Measurements from ENCODE around the gene KCNAB2.

KCNAB2 gene

GRCh38 chr1:6097117-6097595 is 51.5 kb downstream of the KCNAB2 start:
- DNase-seq (ENCODE audit: low spot score): no peak

- DNase-seq (ENCODE audit: low spot score): no peak
Measured at GRCh38 chr1:6097824-6098223, 52.1 kb downstream of the KCNAB2 start.

GRCh38 chr1:6098303-6099215 is 52.9 kb downstream of the KCNAB2 start:
- DNase-seq (ENCODE audit: low spot score): no peak

GRCh38 chr1:6099297-6099696 is 53.6 kb downstream of the KCNAB2 start:
- DNase-seq (ENCODE audit: low spot score): no peak

- DNase-seq (ENCODE audit: low spot score): peak; percentile 14
Measured at GRCh38 chr1:6099787-6100765, 54.4 kb downstream of the KCNAB2 start.

GRCh38 chr1:6100861-6101783 is 55.4 kb downstream of the KCNAB2 start:
- DNase-seq (ENCODE audit: low spot score): no peak

GRCh38 chr1:6101826-6102531 is 56.3 kb downstream of the KCNAB2 start:
- DNase-seq (ENCODE audit: low spot score): no peak

GRCh38 chr1:6102532-6102845 is 56.8 kb downstream of the KCNAB2 start:
- no peak for DNase-seq (ENCODE audit: low spot score)

- DNase-seq (ENCODE audit: low spot score): no peak
Measured at GRCh38 chr1:6103111-6103853, 57.6 kb downstream of the KCNAB2 start.

GRCh38 chr1:6103854-6104530 is 58.3 kb downstream of the KCNAB2 start:
- no peak for DNase-seq (ENCODE audit: low spot score)

GRCh38 chr1:6104631-6105030 is 58.9 kb downstream of the KCNAB2 start:
- no peak for DNase-seq (ENCODE audit: low spot score)

GRCh38 chr1:6105218-6105679 is 59.6 kb downstream of the KCNAB2 start:
- DNase-seq (ENCODE audit: low spot score): peak; percentile 40

GRCh38 chr1:6105763-6106162 is 60.1 kb downstream of the KCNAB2 start:
- no peak for DNase-seq (ENCODE audit: low spot score)

GRCh38 chr1:6106321-6106731 is 60.6 kb downstream of the KCNAB2 start:
- DNase-seq (ENCODE audit: low spot score): no peak

GRCh38 chr1:6106977-6107376 is 61.3 kb downstream of the KCNAB2 start:
- DNase-seq (ENCODE audit: low spot score): no peak

- no peak for DNase-seq (ENCODE audit: low spot score)
Measured at GRCh38 chr1:6107409-6108356, 62.0 kb downstream of the KCNAB2 start.

- no peak for DNase-seq (ENCODE audit: low spot score)
Measured at GRCh38 chr1:6108476-6108875, 62.8 kb downstream of the KCNAB2 start.

- DNase-seq (ENCODE audit: low spot score): peak; percentile 72
Measured at GRCh38 chr1:6108937-6109614, 63.4 kb downstream of the KCNAB2 start.
